ENCODE measurements around the gene IFIT3.
"Not testable (repeated sequence)": the region's sequence is repeated elsewhere in the genome, so short reads cannot be mapped to it uniquely, and the experiment has no call there.

The IFIT3 gene

GRCh38 chr10:89304026-89304425 is 23.8 kb upstream of the IFIT3 start:
- no peak for DNase-seq

GRCh38 chr10:89304446-89304845 is 23.4 kb upstream of the IFIT3 start:
- no peak for DNase-seq

GRCh38 chr10:89304925-89305324 is 22.9 kb upstream of the IFIT3 start:
- DNase-seq = no peak

GRCh38 chr10:89305766-89306433 is 21.9 kb upstream of the IFIT3 start:
- DNase-seq = no peak

GRCh38 chr10:89306434-89307268 is 21.1 kb upstream of the IFIT3 start:
- DNase-seq = no peak

GRCh38 chr10:89307269-89307577 is 20.6 kb upstream of the IFIT3 start:
- DNase-seq = no peak

- no peak for DNase-seq
These were observed 19.5 kb upstream of the IFIT3 start for GRCh38 chr10:89308266-89308665.

GRCh38 chr10:89308736-89309135 is 19.1 kb upstream of the IFIT3 start:
- DNase-seq = no peak

- no peak for DNase-seq
These were observed 18.4 kb upstream of the IFIT3 start for GRCh38 chr10:89309156-89310055.

- DNase-seq = no peak
These were observed 17.5 kb upstream of the IFIT3 start for GRCh38 chr10:89310056-89310893.

- no peak for DNase-seq
These were observed 14.8 kb upstream of the IFIT3 start for GRCh38 chr10:89312973-89313372.

GRCh38 chr10:89314676-89315075 is 13.1 kb upstream of the IFIT3 start:
- DNase-seq = no peak

GRCh38 chr10:89318047-89318446 is 9.8 kb upstream of the IFIT3 start:
- DNase-seq = not testable (repeated sequence)

- not testable (repeated sequence) for DNase-seq
These were observed 2.7 kb upstream of the IFIT3 start for GRCh38 chr10:89325081-89325480.

- DNase-seq = not testable (repeated sequence)
These were observed 1.9 kb upstream of the IFIT3 start for GRCh38 chr10:89325856-89326255.

- DNase-seq = no peak
These were observed 1.4 kb downstream of the IFIT3 start for GRCh38 chr10:89329151-89329550.

GRCh38 chr10:89330014-89330413 is 2.2 kb downstream of the IFIT3 start:
- DNase-seq = not testable (repeated sequence)

- DNase-seq = no peak
These were observed 2.9 kb downstream of the IFIT3 start for GRCh38 chr10:89330537-89331212.

GRCh38 chr10:89331487-89332122 is 3.8 kb downstream of the IFIT3 start:
- not testable (repeated sequence) for DNase-seq

GRCh38 chr10:89332123-89332633 is 4.4 kb downstream of the IFIT3 start:
- peak in 1 of 2 experiments; percentile 49 for DNase-seq

GRCh38 chr10:89335226-89335625 is 7.4 kb downstream of the IFIT3 start:
- no peak for DNase-seq
